RWPE2 (cell line): ENCODE data around the gene CSNK1D.

Source experiments
- ATAC-seq: fragments of 200-7000 bp; cut with Tn5 transposase; 3 replicates; pipeline ENCODE4 v1.9.1; 2021; ENCODE audit warnings: low read depth
- DNase-seq: peaks from one replicate; pipeline ENCODE4 v3.0.0-alpha.2; 2020; ENCODE audit warnings: low spot score
- H3K27ac ChIP-seq: fragments of 450-650 bp; 2 replicates; pipeline ENCODE4 v1.5.1; 2017; ENCODE audit warnings: mild to moderate bottlenecking; ENCODE audit not compliant: poor library complexity, severe bottlenecking
- H3K27me3 ChIP-seq: fragments of 250-450 bp; sonication (Bioruptor Pico); 2 replicates; pipeline ENCODE4 v1.5.1; 2021; ENCODE audit warnings: mild to moderate bottlenecking, moderate library complexity; ENCODE audit not compliant: insufficient read depth, poor library complexity, severe bottlenecking
- H3K36me3 ChIP-seq: fragments of 250-450 bp; sonication (Bioruptor Pico); 2 replicates; pipeline ENCODE4 v1.5.1; 2020; ENCODE audit warnings: low read depth, mild to moderate bottlenecking, moderate library complexity
- H3K4me1 ChIP-seq: fragments of 250-450 bp; sonication (Bioruptor Pico); 2 replicates; pipeline ENCODE4 v1.5.1; 2021; ENCODE audit warnings: mild to moderate bottlenecking, moderate library complexity; ENCODE audit not compliant: insufficient read depth, poor library complexity, severe bottlenecking
- H3K4me3 ChIP-seq: fragments of 250-450 bp; sonication (Bioruptor Pico); 2 replicates; pipeline ENCODE4 v1.5.1; 2021; ENCODE audit warnings: mild to moderate bottlenecking, moderate library complexity; ENCODE audit not compliant: severe bottlenecking
- H3K9me3 ChIP-seq: fragments of 250-450 bp; sonication (Bioruptor Pico); 2 replicates; pipeline ENCODE4 v1.5.1; 2021; ENCODE audit warnings: mild to moderate bottlenecking, moderate library complexity; ENCODE audit not compliant: severe bottlenecking
- CTCF ChIP-seq: fragments of 450-650 bp; IDR thresholded peaks from one replicate; pipeline ENCODE4 v1.5.1; 2017; ENCODE audit warnings: mild to moderate bottlenecking, moderate library complexity; ENCODE audit not compliant: poor library complexity, severe bottlenecking

CSNK1D gene

GRCh38 chr17:82273327-82274133 is at the start of gene CSNK1D:
Gene CSNK1D (minus strand): TSS chr17:82273700. CDS start chr17:82273381, 319 bp downstream.
- Histone ChIP-seq H3K4me3 (peak within 1 kb of the TSS; percentile 55), H3K4me1 (peaks cover 31% of the 10 kb centered on the region), H3K9me3 (no peaks in the 10 kb centered on the region), H3K27me3 (no peaks in the 10 kb centered on the region), H3K27ac (peak within 1 kb of the TSS; percentile 92), H3K36me3 (peaks cover 40% of the 10 kb centered on the region)
- no peak for TF ChIP-seq CTCF
- ATAC-seq (peak; percentile 73), DNase-seq (peak; percentile 91)

GRCh38 chr17:82322526-82323453 is 49.3 kb upstream of the CSNK1D start:
- H3K36me3 ChIP-seq, result no peaks in the 10 kb centered on the region
- H3K27me3 ChIP-seq, result no peaks in the 10 kb centered on the region
- H3K4me3 ChIP-seq, result no peak overlapping the region
- no peak overlapping the region for H3K27ac ChIP-seq
- no peaks in the 10 kb centered on the region for H3K9me3 ChIP-seq
- peaks cover 9% of the 10 kb centered on the region for H3K4me1 ChIP-seq
- no peak for DNase-seq
- 0 out of 3 replicates have a peak, but pooled peaks have one; percentile 5 for ATAC-seq
- TF ChIP-seq CTCF, result no peak

GRCh38 chr17:82321947-82322466 is 48.5 kb upstream of the CSNK1D start:
- no peaks in the 10 kb centered on the region for H3K27me3 ChIP-seq
- peaks cover 9% of the 10 kb centered on the region for H3K4me1 ChIP-seq
- H3K27ac ChIP-seq, result no peak overlapping the region
- no peaks in the 10 kb centered on the region for H3K36me3 ChIP-seq
- no peak for TF ChIP-seq CTCF
- DNase-seq, result no peak
- H3K9me3 ChIP-seq, result no peaks in the 10 kb centered on the region
- ATAC-seq, result peak; percentile 2; the same call in 1 of the 3 replicates
- H3K4me3 ChIP-seq, result no peak overlapping the region

GRCh38 chr17:82320956-82321927 is 47.7 kb upstream of the CSNK1D start:
- DNase-seq, result no peak
- Histone ChIP-seq H3K36me3 (no peaks in the 10 kb centered on the region), H3K9me3 (no peaks in the 10 kb centered on the region), H3K4me3 (no peak overlapping the region), H3K4me1 (peaks cover 9% of the 10 kb centered on the region), H3K27me3 (no peaks in the 10 kb centered on the region), H3K27ac (no peak overlapping the region)
- ATAC-seq, result no peak
- TF ChIP-seq CTCF, result peak; percentile 90
